Bronchial epithelial cell (primary cell): ENCODE measurements around the gene COPG2. TPM values are rescaled to one million over a fixed set of nuclear protein-coding genes. Genes with fewer than 3 reads are reported as not detected.
"Not testable (repeated sequence)": the region's sequence is repeated elsewhere in the genome, so short reads cannot be mapped to it uniquely, and the experiment has no call there.

Experiments used
- DNase-seq: peaks from one replicate; pipeline ENCODE4 v3.0.0-alpha.2; 2010; ENCODE audit warnings: low read depth
- FAIRE-seq: peaks from 2 replicates; lab custom pipeline; 2011; peaks lifted over from hg19 to GRCh38; lab: Jason Lieb, UNC
- H3K27me3 ChIP-seq: 2 replicates; pipeline ENCODE4 v1.5.1; 2011; ENCODE audit warnings: low read length; ENCODE audit not compliant: control insufficient read depth, insufficient read depth
- H3K36me3 ChIP-seq: 2 replicates; pipeline ENCODE4 v1.5.1; 2011; ENCODE audit warnings: low read length; ENCODE audit not compliant: control insufficient read depth, insufficient read depth
- H3K4me3 ChIP-seq: 2 replicates; pipeline ENCODE4 v1.5.1; 2011; ENCODE audit warnings: mild to moderate bottlenecking, low read depth, low read length, control low read depth
- total RNA-seq: library from RNA; depleted of rRNA; stranded (reverse); fragments of >200 nt; gene quantifications from 2 replicates; pipeline ENCODE4 v1.2.1, GENCODE V29; 2014
- TF ChIP-seq, protein P1 (sequence below): IDR thresholded peaks from 2 replicates; pipeline ENCODE4 v1.5.1; 2011; ENCODE audit warnings: mild to moderate bottlenecking, moderate library complexity, low read length, control low read depth, inconsistent platforms; ENCODE audit not compliant: insufficient read depth, severe bottlenecking

The COPG2 gene
- total RNA-seq, 1 donor from 2014 or later = 30.3 TPM

- no peaks in the 10 kb centered on the region for H3K36me3 ChIP-seq
- H3K4me3 ChIP-seq = no peak overlapping the region
- H3K27me3 ChIP-seq = no peaks in the 10 kb centered on the region
- no peak for FAIRE-seq
- DNase-seq = no peak
- TF ChIP-seq, protein P1, sequence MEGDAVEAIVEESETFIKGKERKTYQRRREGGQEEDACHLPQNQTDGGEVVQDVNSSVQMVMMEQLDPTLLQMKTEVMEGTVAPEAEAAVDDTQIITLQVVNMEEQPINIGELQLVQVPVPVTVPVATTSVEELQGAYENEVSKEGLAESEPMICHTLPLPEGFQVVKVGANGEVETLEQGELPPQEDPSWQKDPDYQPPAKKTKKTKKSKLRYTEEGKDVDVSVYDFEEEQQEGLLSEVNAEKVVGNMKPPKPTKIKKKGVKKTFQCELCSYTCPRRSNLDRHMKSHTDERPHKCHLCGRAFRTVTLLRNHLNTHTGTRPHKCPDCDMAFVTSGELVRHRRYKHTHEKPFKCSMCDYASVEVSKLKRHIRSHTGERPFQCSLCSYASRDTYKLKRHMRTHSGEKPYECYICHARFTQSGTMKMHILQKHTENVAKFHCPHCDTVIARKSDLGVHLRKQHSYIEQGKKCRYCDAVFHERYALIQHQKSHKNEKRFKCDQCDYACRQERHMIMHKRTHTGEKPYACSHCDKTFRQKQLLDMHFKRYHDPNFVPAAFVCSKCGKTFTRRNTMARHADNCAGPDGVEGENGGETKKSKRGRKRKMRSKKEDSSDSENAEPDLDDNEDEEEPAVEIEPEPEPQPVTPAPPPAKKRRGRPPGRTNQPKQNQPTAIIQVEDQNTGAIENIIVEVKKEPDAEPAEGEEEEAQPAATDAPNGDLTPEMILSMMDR = no peak
Observed at GRCh38 chr7:130524628-130525027, 143.9 kb downstream of the COPG2 start.

- H3K27me3 ChIP-seq, FAIRE-seq, H3K36me3 ChIP-seq, H3K4me3 ChIP-seq, DNase-seq: not testable (repeated sequence)
Observed at GRCh38 chr7:130523519-130524125, 144.9 kb downstream of the COPG2 start.

- Histone ChIP-seq H3K27me3 (no peaks in the 10 kb centered on the region), H3K36me3 (no peaks in the 10 kb centered on the region), H3K4me3 (no peak overlapping the region)
- DNase-seq (no peak), FAIRE-seq (no peak)
- TF ChIP-seq, protein P1 = no peak
Observed at GRCh38 chr7:130521258-130521951, 147.1 kb downstream of the COPG2 start.

GRCh38 chr7:130515315-130516040 lies 153.1 kb downstream of the COPG2 start:
- H3K36me3 ChIP-seq = no peaks in the 10 kb centered on the region
- FAIRE-seq (no peak), DNase-seq (no peak)
- TF ChIP-seq, protein P1 = no peak
- no peak overlapping the region for H3K4me3 ChIP-seq
- no peaks in the 10 kb centered on the region for H3K27me3 ChIP-seq

GRCh38 chr7:130513447-130513846 lies 155.1 kb downstream of the COPG2 start:
- TF ChIP-seq, protein P1 = no peak
- no peaks in the 10 kb centered on the region for H3K27me3 ChIP-seq
- peaks cover under 1% of the 10 kb centered on the region for H3K36me3 ChIP-seq

GRCh38 chr7:130512038-130512437 lies 156.5 kb downstream of the COPG2 start:
- not testable (repeated sequence) for DNase-seq

More at GRCh38 chr7:130513447-130513846, 155.1 kb downstream of the COPG2 start:
- no peak overlapping the region for H3K4me3 ChIP-seq
- FAIRE-seq (no peak), DNase-seq (no peak)

More at GRCh38 chr7:130512038-130512437, 156.5 kb downstream of the COPG2 start:
- H3K27me3 ChIP-seq, H3K4me3 ChIP-seq, H3K36me3 ChIP-seq, FAIRE-seq: not testable (repeated sequence)
